ENCODE data around the gene SMYD1. TPM values are rescaled to one million over a fixed set of nuclear protein-coding genes. Genes with fewer than 3 reads are reported as not detected.

Gene SMYD1
- total RNA-seq, 1 donor from 2014 or later = not detected

GRCh38 chr2:88139203-88139702 is 71.6 kb downstream of the SMYD1 start:
- no peak overlapping the region for H3K4me3 ChIP-seq (ENCODE audit: low read depth, low read length)
- no peak for TF ChIP-seq CTCF (conservative IDR thresholded peaks at IDR 0.05; ENCODE audit: low read depth, low read length)
- DNase-seq (ENCODE audit: low read depth) = no peak

DNA sequence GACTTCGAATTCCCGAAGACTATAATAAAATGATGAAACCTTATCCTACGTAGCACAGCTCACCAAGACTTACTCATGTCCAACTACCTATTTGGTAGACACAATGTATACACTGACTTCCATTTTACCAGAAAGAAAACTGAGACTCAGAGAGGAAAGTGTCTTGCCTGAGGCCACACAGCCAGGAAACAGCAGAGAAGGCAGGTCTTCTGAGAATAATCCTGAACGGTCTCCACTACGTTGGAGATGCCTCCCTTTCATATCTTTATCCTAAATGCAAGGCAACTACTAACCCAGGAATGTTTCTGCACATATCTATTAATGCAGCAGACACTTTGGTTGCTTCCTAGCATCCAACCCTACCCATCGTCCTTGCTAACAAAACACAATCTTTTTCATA is 72.2 kb downstream of the SMYD1 start:
- no peak for DNase-seq (ENCODE audit: low read depth)
- no peak for TF ChIP-seq CTCF (conservative IDR thresholded peaks at IDR 0.05; ENCODE audit: low read depth, low read length)
- no peak overlapping the region for H3K4me3 ChIP-seq (ENCODE audit: low read depth, low read length)

DNA sequence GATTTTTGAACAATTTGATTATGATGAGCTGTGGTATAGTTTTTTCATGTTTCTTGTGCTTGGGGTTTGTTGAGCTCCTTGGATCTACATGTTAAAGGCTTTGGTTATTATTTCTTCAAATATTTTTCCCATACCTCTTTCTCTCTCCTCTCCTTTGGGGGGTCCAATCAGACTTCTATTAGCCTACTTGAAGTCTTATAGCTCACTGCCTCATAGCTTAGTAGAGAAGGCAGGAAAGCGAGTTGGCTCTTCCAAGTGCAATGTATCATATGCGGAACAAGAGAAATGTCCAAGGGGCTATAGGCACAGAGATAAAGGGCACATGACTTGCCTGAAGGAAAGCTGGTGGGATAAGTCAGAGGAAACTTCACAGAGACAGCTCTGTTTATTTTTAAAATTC is 74.3 kb downstream of the SMYD1 start:
- DNase-seq (ENCODE audit: low read depth) = no peak
- no peak for TF ChIP-seq CTCF (conservative IDR thresholded peaks at IDR 0.05; ENCODE audit: low read depth, low read length)
- no peak overlapping the region for H3K4me3 ChIP-seq (ENCODE audit: low read depth, low read length)

GRCh38 chr2:88144271-88144670 is 76.6 kb downstream of the SMYD1 start:
- no peak for DNase-seq (ENCODE audit: low read depth)
- H3K4me3 ChIP-seq (ENCODE audit: low read depth, low read length) = no peak overlapping the region
- TF ChIP-seq CTCF (conservative IDR thresholded peaks at IDR 0.05; ENCODE audit: low read depth, low read length) = no peak

DNA sequence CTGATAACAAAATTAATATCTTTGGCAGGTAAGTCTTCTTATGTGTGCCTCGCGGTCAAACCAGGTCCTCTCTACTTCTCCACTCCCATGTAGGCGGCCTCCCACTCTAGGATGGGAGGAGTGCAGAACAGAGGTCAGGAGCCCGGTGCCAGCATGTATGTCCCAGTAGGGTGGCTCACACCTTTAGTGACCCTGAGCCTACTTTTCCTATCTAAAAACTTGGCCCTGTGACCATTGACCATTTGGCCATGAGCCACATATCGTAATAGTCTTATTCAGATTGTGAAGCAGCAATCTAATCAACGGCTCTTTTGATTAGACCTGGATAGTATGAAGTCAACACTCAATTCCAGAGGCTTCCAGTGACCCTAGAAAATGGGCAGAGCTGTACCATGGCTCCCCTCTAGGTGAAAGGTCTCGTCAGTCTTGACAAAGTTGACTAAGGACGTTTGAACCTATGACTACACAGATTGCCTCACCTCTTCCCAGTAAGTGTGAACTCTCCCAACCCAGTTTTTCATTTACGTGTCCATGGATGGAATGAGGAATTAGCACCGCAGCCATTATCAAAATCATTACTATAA is 77.4 kb downstream of the SMYD1 start:
- DNase-seq (ENCODE audit: low read depth) = no peak
- no peak for TF ChIP-seq CTCF (conservative IDR thresholded peaks at IDR 0.05; ENCODE audit: low read depth, low read length)

DNA sequence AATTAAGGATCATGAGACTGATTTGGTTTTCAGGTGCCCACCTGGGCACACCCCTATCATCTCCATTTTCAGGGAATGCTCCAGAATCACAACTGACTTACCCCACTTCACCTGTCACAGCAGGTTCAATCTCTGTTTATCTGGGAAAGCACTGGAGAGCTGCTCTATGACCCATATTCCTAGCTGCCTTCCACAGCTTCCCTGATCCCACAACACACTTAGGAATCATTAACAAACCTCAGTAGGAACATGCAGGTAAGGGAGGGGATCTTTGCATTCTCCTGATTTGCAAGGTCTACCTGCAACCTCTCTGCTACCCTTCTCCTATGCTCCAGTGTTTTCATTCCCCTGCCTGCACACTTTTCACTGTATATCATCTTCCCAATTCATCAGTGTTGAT is 79.0 kb downstream of the SMYD1 start:
- H3K4me3 ChIP-seq (ENCODE audit: low read depth, low read length) = no peak overlapping the region
- no peak for DNase-seq (ENCODE audit: low read depth)
- TF ChIP-seq CTCF (conservative IDR thresholded peaks at IDR 0.05; ENCODE audit: low read depth, low read length) = no peak

More for the DNA sequence above, 77.4 kb downstream of the SMYD1 start:
- H3K4me3 ChIP-seq (ENCODE audit: low read depth, low read length) = no peak overlapping the region

DNA sequence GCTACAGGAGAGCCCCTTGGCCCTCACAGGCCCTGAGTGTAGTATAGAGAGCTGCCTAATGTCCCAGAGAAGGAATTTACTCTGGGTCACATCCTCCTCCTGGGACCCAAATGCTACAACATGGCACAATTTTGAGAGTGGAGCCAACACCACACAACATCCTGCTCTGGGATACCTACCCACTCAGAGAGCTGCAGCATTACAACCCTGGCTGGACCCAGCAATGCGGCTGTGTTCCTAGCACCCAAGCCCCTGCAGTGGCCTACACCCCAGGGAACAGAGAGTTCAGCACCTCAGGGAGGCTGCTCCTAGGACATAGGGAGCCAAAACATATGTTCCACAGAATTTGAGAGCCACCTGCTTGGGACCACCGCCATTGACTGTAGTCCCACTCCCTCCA is 79.5 kb downstream of the SMYD1 start:
- no peak for DNase-seq (ENCODE audit: low read depth)
- no peak for TF ChIP-seq CTCF (conservative IDR thresholded peaks at IDR 0.05; ENCODE audit: low read depth, low read length)
- no peak overlapping the region for H3K4me3 ChIP-seq (ENCODE audit: low read depth, low read length)
